ENCODE data around the gene CA10.

CA10 gene

DNA sequence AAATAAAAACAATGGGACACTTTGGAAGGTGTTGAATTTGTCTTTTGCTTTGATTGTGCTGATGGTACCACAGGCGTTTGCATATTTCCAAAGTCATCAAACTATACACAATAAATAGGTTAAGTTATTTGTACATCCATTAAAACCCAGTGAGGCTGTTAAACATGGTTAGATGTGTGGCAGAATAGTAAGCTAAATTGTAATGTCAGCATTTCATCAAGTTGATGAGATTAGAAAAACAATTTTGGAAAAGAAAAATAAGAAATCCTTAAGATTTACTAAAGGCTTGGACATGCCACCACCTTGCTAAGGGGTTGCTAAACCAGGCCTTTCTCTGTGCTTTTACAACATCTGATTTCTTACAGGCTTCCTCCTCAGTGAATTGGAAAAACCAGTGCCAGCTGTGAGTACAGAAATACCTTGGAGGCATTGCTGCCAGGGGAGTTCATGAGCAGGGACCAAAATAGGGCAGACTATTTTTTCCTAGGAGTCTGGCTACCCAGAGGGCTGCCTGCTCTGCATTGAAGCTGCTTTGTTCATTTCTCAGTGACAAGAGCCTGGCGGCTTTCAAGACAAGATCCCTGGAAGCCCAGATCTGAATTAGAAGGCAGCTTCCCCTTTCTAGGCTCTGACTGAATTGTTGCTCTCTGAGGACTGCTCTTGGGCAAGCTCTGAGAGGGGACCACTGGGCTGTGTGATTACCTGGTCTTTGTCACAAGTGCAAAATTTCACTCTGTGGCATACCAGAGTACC is 43.4 kb upstream of the CA10 start:
- ATAC-seq (ENCODE audit: insufficient read depth, low read depth) (no peak), DNase-seq (no peak)
- Histone ChIP-seq H3K27me3 (ENCODE audit: insufficient read depth, low read length, poor library complexity) (no peaks in the 10 kb centered on the region), H3K4me1 (ENCODE audit: insufficient read depth, low read length) (no peaks in the 10 kb centered on the region), H3K9ac (ENCODE audit: low read depth, low read length) (no peak overlapping the region), H3K36me3 (ENCODE audit: insufficient read depth, low read length) (no peaks in the 10 kb centered on the region), H3K79me2 (ENCODE audit: insufficient read depth, low read length) (no peaks in the 10 kb centered on the region), H3K4me2 (ENCODE audit: insufficient read depth, low read length) (no peak overlapping the region), H3K27ac (ENCODE audit: low read length) (no peak overlapping the region), H3K9me3 (ENCODE audit: insufficient read depth, low read length, severe bottlenecking) (no peaks in the 10 kb centered on the region), H4K20me1 (ENCODE audit: insufficient read depth, low read length) (no peaks in the 10 kb centered on the region), H2AFZ (ENCODE audit: low read depth, low read length) (no peak overlapping the region), H3K4me3 (ENCODE audit: low read depth in 1 of 2, low read length in 2 of 2) (no peak overlapping the region)
- TF ChIP-seq, protein P1, sequence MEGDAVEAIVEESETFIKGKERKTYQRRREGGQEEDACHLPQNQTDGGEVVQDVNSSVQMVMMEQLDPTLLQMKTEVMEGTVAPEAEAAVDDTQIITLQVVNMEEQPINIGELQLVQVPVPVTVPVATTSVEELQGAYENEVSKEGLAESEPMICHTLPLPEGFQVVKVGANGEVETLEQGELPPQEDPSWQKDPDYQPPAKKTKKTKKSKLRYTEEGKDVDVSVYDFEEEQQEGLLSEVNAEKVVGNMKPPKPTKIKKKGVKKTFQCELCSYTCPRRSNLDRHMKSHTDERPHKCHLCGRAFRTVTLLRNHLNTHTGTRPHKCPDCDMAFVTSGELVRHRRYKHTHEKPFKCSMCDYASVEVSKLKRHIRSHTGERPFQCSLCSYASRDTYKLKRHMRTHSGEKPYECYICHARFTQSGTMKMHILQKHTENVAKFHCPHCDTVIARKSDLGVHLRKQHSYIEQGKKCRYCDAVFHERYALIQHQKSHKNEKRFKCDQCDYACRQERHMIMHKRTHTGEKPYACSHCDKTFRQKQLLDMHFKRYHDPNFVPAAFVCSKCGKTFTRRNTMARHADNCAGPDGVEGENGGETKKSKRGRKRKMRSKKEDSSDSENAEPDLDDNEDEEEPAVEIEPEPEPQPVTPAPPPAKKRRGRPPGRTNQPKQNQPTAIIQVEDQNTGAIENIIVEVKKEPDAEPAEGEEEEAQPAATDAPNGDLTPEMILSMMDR (IDR thresholded peaks at IDR 0.05; ENCODE audit: borderline replicate concordance, extremely low read depth, low read length, poor library complexity, severe bottlenecking), result no peak
- TF ChIP-seq EZH2 (IDR thresholded peaks at IDR 0.05; ENCODE audit: borderline replicate concordance, low read depth, low read length, severe bottlenecking), result no peak

DNA sequence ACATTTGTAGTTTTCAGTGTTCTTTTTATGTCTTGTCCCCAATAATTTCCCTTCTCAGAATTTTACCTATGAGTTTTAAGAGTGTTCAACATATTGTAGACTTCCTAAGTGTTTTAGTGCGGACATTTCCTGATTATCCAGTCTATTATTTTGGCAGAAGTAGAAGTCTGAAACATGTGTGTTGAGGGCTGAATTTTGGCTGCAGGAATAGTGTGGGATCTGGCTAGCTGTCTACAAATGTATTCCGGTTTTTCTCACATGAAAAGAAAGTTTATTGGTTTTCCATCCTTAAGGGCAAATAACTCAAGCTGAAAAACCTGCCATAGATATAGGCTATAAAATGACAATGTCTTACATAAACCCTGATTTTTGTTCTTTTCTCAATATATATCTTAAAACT is 33.0 kb upstream of the CA10 start:
- Histone ChIP-seq H3K9ac (ENCODE audit: low read depth, low read length) (no peak overlapping the region), H2AFZ (ENCODE audit: low read depth, low read length) (no peak overlapping the region), H3K27ac (ENCODE audit: low read length) (no peak overlapping the region), H3K36me3 (ENCODE audit: insufficient read depth, low read length) (no peaks in the 10 kb centered on the region), H3K4me3 (ENCODE audit: low read depth in 1 of 2, low read length in 2 of 2) (no peak overlapping the region), H3K9me3 (ENCODE audit: insufficient read depth, low read length, severe bottlenecking) (no peaks in the 10 kb centered on the region), H3K27me3 (ENCODE audit: insufficient read depth, low read length, poor library complexity) (no peaks in the 10 kb centered on the region), H3K79me2 (ENCODE audit: insufficient read depth, low read length) (no peaks in the 10 kb centered on the region), H3K4me2 (ENCODE audit: insufficient read depth, low read length) (no peak overlapping the region), H4K20me1 (ENCODE audit: insufficient read depth, low read length) (no peaks in the 10 kb centered on the region), H3K4me1 (ENCODE audit: insufficient read depth, low read length) (no peaks in the 10 kb centered on the region)
- ATAC-seq (ENCODE audit: insufficient read depth, low read depth), result no peak
- DNase-seq, result no peak
- TF ChIP-seq, protein P1 (IDR thresholded peaks at IDR 0.05; ENCODE audit: borderline replicate concordance, extremely low read depth, low read length, poor library complexity, severe bottlenecking), result no peak
- TF ChIP-seq EZH2 (IDR thresholded peaks at IDR 0.05; ENCODE audit: borderline replicate concordance, low read depth, low read length, severe bottlenecking), result no peak

DNA sequence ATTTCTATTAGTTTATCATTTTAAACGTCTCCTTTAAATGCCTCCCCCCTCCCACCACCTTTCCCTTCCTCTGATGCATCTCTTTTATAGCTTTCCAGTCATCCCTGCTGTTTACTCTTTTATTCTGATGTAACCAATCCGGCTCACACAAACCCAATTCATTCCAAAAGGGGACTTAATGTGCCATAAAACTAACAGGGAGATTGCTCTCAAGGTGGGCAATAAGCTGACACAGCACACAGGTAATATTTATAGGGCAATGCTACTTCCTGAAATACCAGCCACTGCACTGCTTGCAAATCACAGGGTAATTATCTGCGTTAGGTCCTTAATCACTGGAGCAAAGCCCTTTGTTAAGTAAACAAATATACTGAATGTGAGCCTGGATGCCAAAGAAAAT is 23.3 kb upstream of the CA10 start:
- Histone ChIP-seq H4K20me1 (ENCODE audit: insufficient read depth, low read length) (no peaks in the 10 kb centered on the region), H3K27me3 (ENCODE audit: insufficient read depth, low read length, poor library complexity) (peaks cover 3% of the 10 kb centered on the region), H3K4me3 (ENCODE audit: low read depth in 1 of 2, low read length in 2 of 2) (no peak overlapping the region), H3K9me3 (ENCODE audit: insufficient read depth, low read length, severe bottlenecking) (no peaks in the 10 kb centered on the region), H3K79me2 (ENCODE audit: insufficient read depth, low read length) (no peaks in the 10 kb centered on the region), H3K27ac (ENCODE audit: low read length) (no peak overlapping the region), H3K9ac (ENCODE audit: low read depth, low read length) (no peak overlapping the region), H3K4me1 (ENCODE audit: insufficient read depth, low read length) (no peaks in the 10 kb centered on the region), H3K4me2 (ENCODE audit: insufficient read depth, low read length) (no peak overlapping the region), H3K36me3 (ENCODE audit: insufficient read depth, low read length) (no peaks in the 10 kb centered on the region), H2AFZ (ENCODE audit: low read depth, low read length) (no peak overlapping the region)
- TF ChIP-seq, protein P1 (IDR thresholded peaks at IDR 0.05; ENCODE audit: borderline replicate concordance, extremely low read depth, low read length, poor library complexity, severe bottlenecking), result no peak
- no peak for TF ChIP-seq EZH2 (IDR thresholded peaks at IDR 0.05; ENCODE audit: borderline replicate concordance, low read depth, low read length, severe bottlenecking)
- DNase-seq (no peak), ATAC-seq (ENCODE audit: insufficient read depth, low read depth) (no peak)

Measured in DND-41 (cell line).